DND-41 (cell line): ENCODE measurements around the gene STRN3.

Experiments used
- EZH2 ChIP-seq: IDR thresholded peaks from 3 replicates; pipeline ENCODE4 v1.6.1; 2012; ENCODE audit warnings: borderline replicate concordance, low read depth, mild to moderate bottlenecking, moderate library complexity, low read length, inconsistent platforms; ENCODE audit not compliant: severe bottlenecking
- TF ChIP-seq, protein P1 (sequence below): IDR thresholded peaks from 2 replicates; pipeline ENCODE4 v1.5.1; 2012; ENCODE audit warnings: borderline replicate concordance, low read length, moderate library complexity, mild to moderate bottlenecking; ENCODE audit not compliant: poor library complexity, severe bottlenecking; ENCODE audit errors: extremely low read depth

DNA sequence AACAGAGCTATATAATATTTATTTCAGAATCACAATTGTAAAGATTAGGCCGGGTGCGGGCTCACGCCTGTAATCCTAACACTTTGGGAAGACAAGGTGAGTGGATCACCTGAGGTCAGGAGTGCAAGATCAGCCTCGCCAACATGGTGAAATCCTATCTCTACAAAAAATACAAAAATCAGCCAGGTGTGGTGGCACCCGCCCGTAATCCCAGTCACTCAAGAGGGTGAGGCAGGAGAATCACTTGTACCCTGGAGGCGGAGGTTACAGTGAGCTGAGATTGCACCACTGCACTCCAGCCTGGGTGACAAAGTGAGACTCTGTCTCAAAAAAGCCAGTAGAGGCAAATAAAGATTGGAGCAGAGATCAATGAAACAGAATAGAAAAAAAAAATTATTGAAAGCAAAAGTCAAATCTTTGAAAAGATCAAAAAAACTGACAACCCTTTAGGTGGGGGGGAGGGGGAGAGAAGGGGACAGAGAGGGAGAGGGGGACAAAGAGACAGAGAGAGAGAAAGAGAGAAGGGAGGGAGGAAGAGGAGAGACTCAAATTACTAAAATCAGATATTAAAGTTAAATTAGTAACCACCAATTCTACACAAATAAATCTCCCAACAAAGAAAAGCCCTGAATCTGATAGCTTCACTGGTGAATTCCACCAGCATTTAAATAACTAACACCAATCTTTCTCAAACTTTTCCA lies 53.1 kb downstream of the STRN3 start:
- TF ChIP-seq, protein P1, sequence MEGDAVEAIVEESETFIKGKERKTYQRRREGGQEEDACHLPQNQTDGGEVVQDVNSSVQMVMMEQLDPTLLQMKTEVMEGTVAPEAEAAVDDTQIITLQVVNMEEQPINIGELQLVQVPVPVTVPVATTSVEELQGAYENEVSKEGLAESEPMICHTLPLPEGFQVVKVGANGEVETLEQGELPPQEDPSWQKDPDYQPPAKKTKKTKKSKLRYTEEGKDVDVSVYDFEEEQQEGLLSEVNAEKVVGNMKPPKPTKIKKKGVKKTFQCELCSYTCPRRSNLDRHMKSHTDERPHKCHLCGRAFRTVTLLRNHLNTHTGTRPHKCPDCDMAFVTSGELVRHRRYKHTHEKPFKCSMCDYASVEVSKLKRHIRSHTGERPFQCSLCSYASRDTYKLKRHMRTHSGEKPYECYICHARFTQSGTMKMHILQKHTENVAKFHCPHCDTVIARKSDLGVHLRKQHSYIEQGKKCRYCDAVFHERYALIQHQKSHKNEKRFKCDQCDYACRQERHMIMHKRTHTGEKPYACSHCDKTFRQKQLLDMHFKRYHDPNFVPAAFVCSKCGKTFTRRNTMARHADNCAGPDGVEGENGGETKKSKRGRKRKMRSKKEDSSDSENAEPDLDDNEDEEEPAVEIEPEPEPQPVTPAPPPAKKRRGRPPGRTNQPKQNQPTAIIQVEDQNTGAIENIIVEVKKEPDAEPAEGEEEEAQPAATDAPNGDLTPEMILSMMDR, result no peak
- TF ChIP-seq EZH2, result no peak
